GM19025 (cell line): Measurements from ENCODE around the gene SPRR5.

ENCODE experiments used
- ATAC-seq: cut with Tn5 transposase; IDR thresholded peaks from one replicate; pipeline ENCODE4 v1.9.1; 2021; ENCODE audit warnings: mild to moderate bottlenecking, low read depth, moderate library complexity; ENCODE audit not compliant: unreplicated experiment

Gene SPRR5, protein sequence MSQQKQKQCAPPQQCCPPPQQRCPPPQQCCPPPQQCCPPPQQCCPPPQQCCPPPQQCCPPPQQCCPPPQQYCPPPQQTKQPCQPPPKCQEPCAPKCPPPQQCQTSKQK

DNA sequence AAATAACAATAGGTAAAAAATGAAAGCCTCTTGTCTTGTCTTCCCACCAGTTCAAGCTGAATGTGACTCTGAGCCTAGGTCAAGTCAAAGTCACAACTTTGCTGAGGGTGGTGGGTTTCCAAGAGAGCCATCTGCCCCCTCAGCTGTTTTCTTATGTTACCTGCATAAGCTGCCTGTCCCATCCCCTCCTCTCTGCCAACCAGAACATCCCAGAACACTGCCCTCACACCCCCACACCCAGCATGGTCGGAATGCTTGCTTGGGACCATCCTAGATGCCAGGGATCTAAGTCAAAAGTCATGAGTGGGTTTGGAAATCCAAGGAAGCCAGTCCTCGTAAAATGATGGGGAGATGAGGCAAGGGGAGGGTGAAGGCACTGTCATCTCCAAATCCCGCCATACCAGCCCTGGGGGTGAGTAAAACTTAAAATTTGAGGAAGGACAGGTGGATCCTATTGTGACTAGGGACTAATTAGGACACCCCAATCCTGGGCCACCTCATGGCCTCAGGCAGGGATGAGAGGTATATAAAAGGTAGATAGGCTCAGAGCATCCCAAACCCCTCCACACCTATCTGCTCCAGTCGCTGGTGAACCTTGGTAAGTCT lies at the start of gene SPRR5:
Gene SPRR5, plus strand, starts transcription at position 556 of the 606 bp plus-strand sequence. CDS start 1,349 bp downstream, outside the sequence.
- no peak for ATAC-seq

GRCh38 chr1:152899027-152899426 lies 48.0 kb upstream of the SPRR5 start:
- ATAC-seq, result no peak

DNA sequence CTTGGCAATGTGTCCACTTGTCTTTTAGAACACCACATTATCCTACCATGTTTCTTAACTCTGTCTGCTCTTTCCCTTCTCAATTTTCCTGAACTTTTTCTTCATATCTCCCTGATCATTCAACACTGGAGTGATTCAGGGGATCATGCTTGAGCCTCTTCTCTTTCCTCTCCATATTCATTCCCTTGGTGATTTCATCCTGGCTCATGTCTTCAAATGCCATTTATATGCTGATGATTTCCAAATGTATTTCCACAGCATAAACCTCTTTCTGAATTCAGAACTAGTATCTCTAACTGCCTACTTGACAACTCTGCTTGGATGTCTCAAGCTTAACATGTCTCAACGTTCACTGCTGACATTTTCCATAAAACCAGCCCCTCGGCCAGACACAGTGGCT lies 47.1 kb upstream of the SPRR5 start:
- ATAC-seq, result no peak

DNA sequence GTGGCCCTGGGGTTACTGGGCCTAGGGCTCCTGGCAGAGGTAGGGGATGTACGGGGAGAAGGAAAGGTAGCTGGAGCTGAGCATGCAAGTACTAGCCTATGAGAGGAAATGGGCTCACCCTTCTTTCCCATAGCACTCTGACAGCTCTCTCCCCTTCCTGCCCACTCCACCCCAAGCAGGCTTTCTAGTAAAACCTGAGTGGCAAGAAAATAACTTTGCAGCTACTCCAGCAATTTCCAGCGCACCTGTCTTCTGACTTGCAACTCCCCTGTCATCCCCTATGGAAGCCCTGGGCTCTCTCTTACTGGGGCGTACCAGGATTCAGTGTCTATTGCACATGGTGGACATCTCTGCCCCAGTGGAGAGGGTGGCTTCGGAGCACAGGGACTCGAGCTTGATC lies 45.4 kb upstream of the SPRR5 start:
- no peak for ATAC-seq

GRCh38 chr1:152902636-152903035 lies 44.4 kb upstream of the SPRR5 start:
- no peak for ATAC-seq

DNA sequence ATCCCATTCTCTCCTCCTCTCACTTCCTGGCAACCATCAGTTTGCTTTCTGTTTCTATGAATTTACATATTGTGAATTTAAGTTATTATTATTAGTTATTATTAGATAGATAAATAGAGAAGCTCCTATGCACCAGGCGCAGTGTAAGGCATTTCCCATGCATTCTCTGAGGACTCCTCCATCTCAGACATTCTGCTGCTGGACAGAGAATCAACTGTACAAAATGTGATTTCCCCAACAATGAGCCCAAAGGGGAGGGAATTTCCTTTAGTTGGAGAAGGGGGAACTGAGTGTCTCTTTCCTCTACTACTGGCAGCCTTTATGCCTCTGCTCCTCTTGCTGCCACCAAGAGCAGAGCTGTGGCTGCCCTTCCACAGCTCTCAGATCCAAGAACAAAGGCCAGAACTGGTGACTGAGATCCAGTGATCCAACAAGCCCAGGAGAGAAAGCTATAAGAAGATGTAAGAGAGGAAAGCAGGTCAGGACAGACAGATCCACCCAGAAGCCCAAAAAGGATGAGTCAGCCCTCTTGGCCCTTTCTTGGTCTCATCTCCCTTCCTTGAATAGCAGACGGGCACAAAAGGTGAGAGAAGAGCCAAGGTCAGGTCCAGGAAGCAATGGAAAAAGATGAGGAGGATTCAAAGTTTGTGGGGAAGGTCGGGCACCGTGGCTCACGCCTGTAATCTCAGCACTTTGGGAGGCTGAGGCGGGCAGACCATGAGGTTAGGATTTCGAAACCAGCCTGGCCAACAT lies 42.1 kb upstream of the SPRR5 start:
- ATAC-seq, result no peak

DNA sequence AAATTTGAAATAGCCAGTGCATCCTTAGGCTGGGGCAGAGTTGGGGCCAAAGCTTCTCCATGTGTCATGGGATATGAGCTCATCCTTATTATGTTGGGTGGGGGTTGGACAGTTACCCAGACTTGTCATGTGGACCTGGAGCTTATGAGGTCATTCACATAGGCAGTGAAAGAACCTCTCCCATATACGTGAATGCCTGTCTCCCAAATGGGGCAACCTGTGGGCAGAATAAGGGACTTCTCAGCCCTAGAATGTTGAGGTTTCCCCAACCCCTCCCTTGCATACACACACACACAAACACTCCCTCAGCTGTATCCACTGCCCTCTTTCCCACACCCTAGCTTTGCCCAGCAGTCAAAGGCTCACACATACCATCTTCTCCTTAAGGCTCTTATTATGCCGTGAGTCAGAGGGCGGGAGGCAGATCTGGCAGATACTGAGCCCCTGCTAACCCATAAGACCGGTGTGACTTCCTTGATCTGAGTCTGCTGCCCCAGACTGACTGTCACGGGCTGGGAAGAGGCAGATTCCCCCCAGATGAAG lies 40.9 kb upstream of the SPRR5 start:
- ATAC-seq, result no peak

DNA sequence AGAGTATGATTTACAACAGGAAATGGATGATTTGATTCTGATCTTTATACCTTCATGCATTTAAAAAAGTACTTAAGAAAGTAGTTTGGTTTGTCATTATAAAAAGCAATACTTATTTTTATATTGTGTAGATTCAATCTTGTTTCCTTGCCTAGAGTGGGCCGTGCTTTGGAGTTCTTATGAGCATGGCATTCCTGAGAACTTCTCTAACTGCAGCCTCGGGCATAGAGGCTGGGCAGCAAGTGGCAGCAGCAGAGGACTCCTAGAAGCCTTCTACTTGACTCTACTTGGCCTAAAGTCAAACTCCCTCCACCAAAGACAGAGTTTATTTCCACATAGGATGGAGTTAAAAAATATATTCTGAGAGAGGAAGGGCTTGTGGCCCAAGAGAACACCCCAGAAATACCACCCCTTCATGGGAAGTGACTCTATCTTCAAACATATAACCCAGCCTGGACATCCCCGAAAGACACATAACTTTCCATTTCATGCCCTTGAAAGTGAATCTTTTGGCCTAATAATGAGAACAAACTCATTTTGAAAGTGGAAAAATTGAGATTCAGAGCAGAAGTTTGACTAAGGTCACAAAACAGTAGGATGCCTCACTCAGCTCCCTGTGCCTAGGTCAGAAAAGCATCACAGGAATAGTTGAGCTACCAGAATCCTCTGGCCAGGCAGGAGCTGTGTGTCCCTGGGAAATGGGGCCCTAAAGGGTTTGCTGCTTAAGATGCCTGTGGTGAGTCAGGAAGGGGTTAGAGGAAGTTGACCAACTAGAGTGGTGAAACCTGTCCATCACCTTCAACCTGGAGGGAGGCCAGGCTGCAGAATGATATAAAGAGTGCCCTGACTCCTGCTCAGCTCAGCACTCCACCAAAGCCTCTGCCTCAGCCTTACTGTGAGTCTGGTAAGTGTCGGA lies 39.1 kb upstream of the SPRR5 start, which contains the start of gene IVL:
Gene IVL, plus strand, starts transcription at position 861 of the 916 bp plus-strand sequence. CDS start 1,252 bp downstream, outside the sequence.
- no peak for ATAC-seq

GRCh38 chr1:152909206-152909605 lies 37.8 kb upstream of the SPRR5 start:
- no peak for ATAC-seq

- no peak for ATAC-seq
Measured at GRCh38 chr1:152912471-152912870, 34.5 kb upstream of the SPRR5 start.

DNA sequence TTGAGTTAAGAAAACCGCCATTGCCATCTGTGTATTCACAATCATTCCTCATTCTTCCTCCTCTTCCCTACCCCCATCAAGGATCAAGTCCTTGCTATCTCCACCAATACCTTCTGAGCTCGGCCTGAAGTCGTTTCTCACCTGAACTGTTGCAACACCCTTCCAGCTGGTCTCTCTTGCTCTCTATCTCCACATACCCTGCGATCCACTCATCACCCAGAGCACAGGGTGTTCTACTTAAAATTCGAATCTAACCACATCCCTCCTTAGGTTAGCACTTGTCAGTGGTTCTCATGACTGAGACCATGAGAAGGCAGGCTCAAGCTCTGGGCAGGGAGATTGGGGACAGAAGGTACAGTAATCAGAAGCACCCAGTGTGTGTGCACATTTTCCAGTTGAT lies 34.1 kb upstream of the SPRR5 start:
- no peak for ATAC-seq

DNA sequence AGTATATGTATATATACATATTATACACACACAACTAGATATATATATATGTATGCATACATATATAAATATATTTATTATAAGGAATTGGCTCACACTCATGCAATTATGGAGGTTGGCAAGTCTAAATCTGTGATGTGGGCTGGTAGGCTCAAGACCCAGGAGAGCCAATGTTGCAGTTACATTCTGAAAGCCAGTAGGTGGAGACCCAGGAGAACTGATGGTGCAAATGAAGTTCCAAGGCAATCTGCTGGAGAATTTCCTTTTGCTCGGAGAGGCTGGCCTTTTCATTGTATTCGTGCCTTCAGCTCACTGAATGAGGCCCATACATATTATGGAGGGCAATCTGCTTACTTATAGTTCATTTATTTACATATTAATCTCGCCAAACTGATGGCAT lies 29.2 kb upstream of the SPRR5 start:
- no peak for ATAC-seq

DNA sequence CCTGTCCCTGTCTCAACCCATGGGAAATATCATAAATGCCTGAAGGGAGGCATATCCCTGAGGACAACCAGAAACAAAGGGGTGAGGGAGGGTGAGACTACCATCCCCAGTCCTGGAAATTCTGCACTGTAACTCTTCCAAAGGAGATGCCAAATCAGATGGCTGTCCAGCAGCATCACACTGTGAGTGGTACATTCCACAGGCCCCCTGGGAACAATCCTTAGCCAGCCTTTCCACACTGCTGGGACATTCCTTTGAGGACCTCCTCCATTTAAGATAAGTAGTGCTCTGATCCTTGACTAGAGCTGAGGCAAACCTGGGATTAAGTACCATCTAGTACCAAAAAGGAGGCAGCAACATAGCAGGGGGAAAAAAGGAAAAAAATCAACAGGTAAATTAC lies 27.9 kb upstream of the SPRR5 start:
- ATAC-seq, result no peak

- ATAC-seq, result no peak
Measured at GRCh38 chr1:152924191-152924590, 22.8 kb upstream of the SPRR5 start.

DNA sequence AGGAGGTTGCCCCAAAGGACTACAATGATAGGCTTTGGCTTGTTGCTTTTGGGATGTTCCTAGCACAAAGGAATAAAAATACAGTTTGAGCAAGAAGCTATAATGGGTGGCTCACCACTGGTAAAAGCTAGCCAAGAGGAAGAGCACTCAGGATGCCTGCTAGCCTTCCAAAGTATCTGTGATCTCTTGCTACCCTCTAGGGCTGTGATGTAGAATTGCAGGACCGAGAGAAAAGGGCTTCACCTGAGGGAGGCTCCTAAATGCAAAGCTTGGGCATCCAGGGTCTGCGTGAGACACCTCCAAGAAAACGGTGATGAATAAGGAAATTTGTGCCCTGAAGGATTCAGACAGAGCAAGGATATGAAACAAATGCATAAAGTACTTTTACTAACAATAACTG lies 20.9 kb upstream of the SPRR5 start:
- no peak for ATAC-seq

DNA sequence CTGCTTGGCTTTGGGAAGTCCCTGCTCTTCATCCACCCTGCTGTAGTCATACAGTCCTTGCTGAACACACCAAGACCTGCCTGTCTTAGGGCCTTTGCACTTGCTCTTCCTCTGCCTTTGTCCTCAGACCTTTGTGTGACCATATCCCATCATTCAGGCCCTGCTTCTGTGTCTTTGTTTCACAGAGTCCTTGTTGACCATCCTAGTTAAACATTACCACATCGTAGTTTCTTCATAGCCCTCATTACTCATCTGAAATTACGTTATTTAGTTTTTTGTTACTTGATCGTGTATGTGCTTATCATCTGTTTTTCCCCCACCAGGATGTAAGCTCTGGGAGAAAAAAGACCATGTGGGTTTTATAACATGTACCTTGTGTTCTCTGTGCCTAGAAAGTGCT lies 18.3 kb upstream of the SPRR5 start:
- ATAC-seq, result no peak

DNA sequence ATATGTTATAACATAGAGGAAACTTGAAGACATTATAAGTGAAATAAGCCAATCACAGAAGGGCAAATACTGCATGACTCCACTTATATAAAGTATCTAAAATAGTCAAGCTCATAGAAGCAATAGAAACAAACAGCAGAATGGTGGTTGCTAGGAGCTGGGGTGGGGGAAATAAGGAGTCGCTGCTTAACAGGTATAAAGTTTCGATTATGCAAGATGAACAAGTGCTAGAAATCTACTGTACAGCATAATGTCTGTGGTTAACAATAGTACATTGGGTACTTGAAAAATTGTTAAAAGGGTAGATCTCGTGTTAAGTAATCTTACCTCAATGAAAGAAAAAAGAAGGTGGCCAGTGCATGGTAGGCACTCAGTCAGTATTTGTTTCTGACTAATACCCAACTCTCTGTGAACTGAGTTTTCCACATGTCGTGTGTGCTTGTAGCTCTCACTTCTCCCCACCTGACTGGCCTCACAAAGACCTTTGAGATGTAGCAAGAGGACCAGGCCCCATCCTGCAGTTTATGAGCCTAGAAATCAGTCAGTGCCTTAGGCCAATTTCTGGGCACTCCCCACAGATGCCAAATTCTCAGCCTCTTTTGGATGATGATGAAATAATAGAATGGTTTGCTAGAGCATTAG lies 14.7 kb upstream of the SPRR5 start:
- ATAC-seq, result no peak

DNA sequence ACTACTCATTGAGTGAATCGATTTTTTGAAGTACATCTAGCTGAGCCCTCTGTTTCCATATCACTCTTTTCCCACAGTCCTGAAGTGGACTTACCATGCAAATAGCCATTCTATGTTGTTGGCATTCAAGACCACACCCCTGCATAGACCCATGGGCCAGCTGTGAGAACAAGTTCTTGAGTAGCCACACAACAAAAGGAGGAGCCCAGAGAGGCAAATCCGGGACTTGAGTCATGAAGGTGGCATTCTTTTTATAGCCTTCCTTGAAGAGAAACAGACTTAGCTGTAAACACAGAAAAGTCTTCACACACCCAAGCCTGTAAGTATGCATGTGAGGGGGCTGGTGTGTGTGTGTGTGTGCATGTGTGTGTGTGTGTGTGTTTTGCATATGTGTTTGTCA lies 13.8 kb upstream of the SPRR5 start:
- no peak for ATAC-seq

- no peak for ATAC-seq
Measured at GRCh38 chr1:152940614-152941013, 6.4 kb upstream of the SPRR5 start.

GRCh38 chr1:152941037-152941711 lies 5.8 kb upstream of the SPRR5 start:
- no peak for ATAC-seq
